Suprapubic skin (tissue), 4 donors: Measurements from ENCODE around the gene MACO1.

Source experiments
- EP300 ChIP-seq: sonication (generic); formaldehyde crosslinking; IDR thresholded peaks from one replicate; pipeline ENCODE4 v1.6.1; 2017; ENCODE audit warnings: antibody characterized with exemption
- POLR2AphosphoS5 ChIP-seq, 3 donors: sonication (generic); formaldehyde crosslinking; IDR thresholded peaks; one replicate each; pipeline ENCODE4 v1.6.1; 2017; ENCODE audit warnings: antibody characterized with exemption in 3 of 3
- TF ChIP-seq, protein P1 (sequence below), 2 donors: fragments of 200-600 bp in 1 of 2; fragments of 450-650 bp in 1 of 2; sonication (generic) in 1 of 2; IDR thresholded peaks; one replicate each; pipeline ENCODE4 v1.5.1; 2016 to 2019; ENCODE audit warnings: antibody characterized with exemption in 2 of 2, mild to moderate bottlenecking in 1 of 2, moderate library complexity in 1 of 2

DNA sequence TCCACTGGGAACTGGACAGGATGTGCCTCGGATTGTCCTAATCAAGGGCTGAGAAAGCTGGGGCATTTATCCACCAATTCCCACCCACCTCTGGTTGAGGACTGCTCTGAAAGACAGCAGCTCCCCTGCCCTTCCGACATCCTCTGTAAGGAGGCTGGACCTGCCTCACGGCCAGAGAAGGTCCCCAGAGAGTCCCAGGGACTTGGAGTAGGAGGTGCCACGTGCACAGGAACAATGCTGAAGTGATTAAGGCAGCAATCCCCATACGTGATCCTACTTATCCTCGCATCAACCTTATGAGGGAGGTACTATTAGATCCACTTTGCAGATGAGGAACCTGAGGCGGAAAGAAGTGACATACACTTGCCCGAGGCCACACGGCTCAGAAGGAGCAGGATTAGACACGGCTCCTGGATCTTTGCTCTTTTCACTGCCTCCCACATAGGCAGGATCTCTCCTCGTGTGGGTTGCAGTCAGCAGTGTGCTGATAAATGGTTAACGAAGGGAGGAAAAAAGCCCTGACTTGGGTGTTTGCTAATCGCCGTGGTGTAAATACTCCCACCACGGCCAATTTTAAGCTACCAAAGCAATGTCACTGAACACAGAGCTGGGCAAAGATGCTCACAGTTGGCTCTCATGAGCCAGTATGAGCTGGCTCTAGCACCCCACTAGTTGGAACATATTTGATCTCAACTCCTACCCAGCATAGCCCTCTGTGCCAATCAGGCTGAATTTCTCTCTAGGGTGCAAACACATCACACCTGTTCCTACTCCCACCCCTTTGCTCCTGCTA lies 94.1 kb downstream of the MACO1 start:
- TF ChIP-seq, protein P1, sequence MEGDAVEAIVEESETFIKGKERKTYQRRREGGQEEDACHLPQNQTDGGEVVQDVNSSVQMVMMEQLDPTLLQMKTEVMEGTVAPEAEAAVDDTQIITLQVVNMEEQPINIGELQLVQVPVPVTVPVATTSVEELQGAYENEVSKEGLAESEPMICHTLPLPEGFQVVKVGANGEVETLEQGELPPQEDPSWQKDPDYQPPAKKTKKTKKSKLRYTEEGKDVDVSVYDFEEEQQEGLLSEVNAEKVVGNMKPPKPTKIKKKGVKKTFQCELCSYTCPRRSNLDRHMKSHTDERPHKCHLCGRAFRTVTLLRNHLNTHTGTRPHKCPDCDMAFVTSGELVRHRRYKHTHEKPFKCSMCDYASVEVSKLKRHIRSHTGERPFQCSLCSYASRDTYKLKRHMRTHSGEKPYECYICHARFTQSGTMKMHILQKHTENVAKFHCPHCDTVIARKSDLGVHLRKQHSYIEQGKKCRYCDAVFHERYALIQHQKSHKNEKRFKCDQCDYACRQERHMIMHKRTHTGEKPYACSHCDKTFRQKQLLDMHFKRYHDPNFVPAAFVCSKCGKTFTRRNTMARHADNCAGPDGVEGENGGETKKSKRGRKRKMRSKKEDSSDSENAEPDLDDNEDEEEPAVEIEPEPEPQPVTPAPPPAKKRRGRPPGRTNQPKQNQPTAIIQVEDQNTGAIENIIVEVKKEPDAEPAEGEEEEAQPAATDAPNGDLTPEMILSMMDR (IDR thresholded peaks at IDR 0.05) = no peak
- TF ChIP-seq EP300 (no peak), POLR2AphosphoS5 (IDR thresholded peaks at IDR 0.05) (no peak)
